ENCODE data around the gene PLIN3. TPM values are rescaled to one million over a fixed set of nuclear protein-coding genes. Genes with fewer than 3 reads are reported as not detected.

Gene PLIN3
- total and polyA plus RNA-seq, 2 of the 4 experiments (the other 2 are of a cell fraction) = 147 to 246 TPM

GRCh38 chr19:4908360-4908759, 40.9 kb upstream of the PLIN3 start:
- Histone ChIP-seq H2BK5ac (ENCODE audit: low read depth, low read length, poor library complexity, severe bottlenecking) (no peak overlapping the region), H3K27ac (ENCODE audit: insufficient read depth, low read length) (no peak overlapping the region), H3K23ac (ENCODE audit: low read depth, low read length) (no peak overlapping the region), H3K9me3 (ENCODE audit: control insufficient read depth, insufficient read depth, low read length) (no peaks in the 10 kb centered on the region), H4K20me1 (ENCODE audit: insufficient read depth, low read length) (peaks cover 8% of the 10 kb centered on the region), H3K18ac (ENCODE audit: low read depth, low read length) (no peak overlapping the region), H2AK5ac (ENCODE audit: low read depth, low read length) (peak overlapping the region; percentile 43; the same call in 1 of the 2 replicates), H3K4me1 (ENCODE audit: control insufficient read depth, insufficient read depth, low read length) (peaks cover 18% of the 10 kb centered on the region), H2AK9ac (replicated peaks; ENCODE audit: low read depth, low read length, poor library complexity) (no peak overlapping the region), H3K4me2 (ENCODE audit: low read depth, low read length) (no peak overlapping the region), H3K9ac (ENCODE audit: low read depth, low read length) (no peak overlapping the region), H3K36me3 (ENCODE audit: control insufficient read depth, insufficient read depth, low read length) (no peaks in the 10 kb centered on the region; the same call in 1 of the 2 replicates), H3K79me1 (ENCODE audit: low read depth in 1 of 2, low read length in 2 of 2) (peaks cover 0 to 26% of the 10 kb centered on the region in 2 experiments; a peak in 2 of 4 replicates), H4K91ac (ENCODE audit: insufficient read depth, low read depth, low read length) (no peak overlapping the region), H4K5ac (ENCODE audit: low read depth, low read length) (no peak overlapping the region), H3K56ac (ENCODE audit: extremely low read depth, insufficient read depth, low read length) (no peak overlapping the region), H3K9me1 (ENCODE audit: insufficient read depth, low read length) (peaks cover 4% of the 10 kb centered on the region; the same call in 1 of the 2 replicates), H3K14ac (replicated peaks; ENCODE audit: low read depth, low read length) (no peak overlapping the region), H2BK120ac (ENCODE audit: low read depth, low read length) (no peak overlapping the region), H3K27me3 (ENCODE audit: control insufficient read depth, insufficient read depth, low read length) (no peaks in the 10 kb centered on the region), H2AFZ (replicated peaks; ENCODE audit: low read length, poor library complexity) (peak overlapping the region; percentile 94), H2BK15ac (ENCODE audit: low read depth, low read length) (no peak overlapping the region), H3K4me3 (ENCODE audit: insufficient read depth, low read depth, low read length) (no peak overlapping the region), H3K4ac (ENCODE audit: low read depth, low read length) (no peak overlapping the region), H2BK20ac (ENCODE audit: low read depth, low read length) (no peak overlapping the region), H4K8ac (ENCODE audit: low read depth in 2 of 2, low read length in 2 of 2) (no peak overlapping the region)
- TF ChIP-seq CTCF (conservative IDR thresholded peaks at IDR 0.05; ENCODE audit: low read depth, low read length) (no peak), RAD21 (IDR thresholded peaks at IDR 0.05; ENCODE audit: low read length) (no peak), RCOR1 (IDR thresholded peaks at IDR 0.05; ENCODE audit: insufficient replicate concordance, low read length) (no peak)
- in situ Hi-C loops (cut with MboI; ENCODE audit: low sequenced_read_pairs) (no loop called here), intact Hi-C loops (cut with micrococcal nuclease) (no loop called here), dilution Hi-C loops (cut with HindIII; ENCODE audit: low sequenced_read_pairs, unreplicated experiment) (no loop called here)
- ChIA-PET CTCF (no interaction called here), POLR2A (ENCODE audit: unreplicated experiment) (no interaction called here)
- no peak for DNase-seq
- no peak for ATAC-seq (ENCODE audit: low read depth)
- 50% methylated on average over 1 of the region's 5 CpGs; no CpG with 5 or more reads in 1 of the 2 experiments for WGBS, 2 experiments (ENCODE audit: extremely low coverage in 2 of 2, insufficient read length in 1 of 2)
- no TSS peak for BruUV-seq (replicated peaks)

Measured in IMR-90 (cell line).